Pancreas (tissue), 10 donors: ENCODE data around the gene CDC16. TPM values are rescaled to one million over a fixed set of nuclear protein-coding genes. Genes with fewer than 3 reads are reported as not detected.

Experiments used
- ATAC-seq, 4 donors: fragments of 200-7000 bp; cut with Tn5 transposase; one replicate each; pipeline versions ENCODE4 v1.8.0 to v1.9.1; 2020; ENCODE audit warnings: mild to moderate bottlenecking in 4 of 4, moderate library complexity in 4 of 4
- DNase-seq, 6 donors: peaks; one replicate each; pipeline ENCODE4 v3.0.0-alpha.2; 2020
- FAIRE-seq: peaks from 2 replicates; lab custom pipeline; 2012; peaks lifted over from hg19 to GRCh38; lab: Jason Lieb, UNC
- H3K27ac ChIP-seq, 4 donors: fragments of 200-600 bp; sonication (generic); 1 replicate in 3 of 4; 2 replicates in 1 of 4; pipeline versions ENCODE4 v1.5.0 to v1.8.0; 2020
- H3K27me3 ChIP-seq, 4 donors: fragments of 200-600 bp; one replicate each; pipeline ENCODE4 v1.8.0; 2021
- H3K36me3 ChIP-seq, 3 donors: fragments of 200-600 bp; sonication (generic) in 1 of 3; one replicate each; pipeline versions ENCODE4 v1.5.0 to v1.8.0; 2020 to 2021
- H3K4me1 ChIP-seq, 3 donors: fragments of 200-600 bp; one replicate each; pipeline ENCODE4 v1.8.0; 2021
- H3K4me3 ChIP-seq, 4 donors: fragments of 200-600 bp; sonication (generic) in 2 of 4; one replicate each; pipeline versions ENCODE4 v1.5.0 to v1.8.0; 2020 to 2021
- H3K9me3 ChIP-seq, 4 donors: fragments of 200-600 bp; one replicate each; pipeline ENCODE4 v1.8.0; 2021
- CTCF ChIP-seq, 4 donors: fragments of 200-600 bp; sonication (generic) in 3 of 4; IDR thresholded peaks; one replicate each; pipeline versions ENCODE4 v1.5.0 to v1.8.0; 2021; ENCODE audit warnings: antibody characterized with exemption in 4 of 4
- WGBS, 2 donors: extraction: QIAGEN DNeasy Blood & Tissue Kit; methylation state at CpG; one replicate each; pipeline ENCODE4 v1.1.7; 2013; 5-methylcytosine and 5-hydroxymethylcytosine counted together
- intact Hi-C, 3 donors: fragments of 100-400 bp; cut with DNase I; formaldehyde crosslinking; loops; one replicate each; pipeline versions ENCODE4 v1.11.1 to v1.14.2; 2022
- polyA plus RNA-seq, 2 donors: library from polyadenylated mRNA; stranded (reverse); fragments of 200-250 nt; gene quantifications; one replicate each; pipeline ENCODE4 v1.2.3, GENCODE V29; 2013
- total RNA-seq, 6 donors: library from RNA; stranded (reverse); fragmentation: NEBNext Ultra II Directional in 4 of 6; extraction: Animal tissue kit (Norgen Biotek cat#: 25700) in 4 of 6; gene quantifications; one replicate each; pipeline versions ENCODE4 v1.2.1 to v1.2.4, GENCODE V29; 2021 to 2023
- donor health status: healthy with polysubstance abuse.
- donor health status: DM: no; HTN: no; CAD: no; lungs with moderate emphysema.
- donor health status: DM: no; HTN: no; CAD: no.
- donor health status: control.
- donor health status: control.
- donor health status: Bipolar disorder and iron deficiency.
- donor health status: DM: yes; HTN: yes; CAD: no.
- donor health status: DM: no; HTN: no; CAD: no.
- donor health status: DM: no; HTN: no; CAD: no.
- donor health status: DM: yes; HTN: yes; CAD: no.

CDC16 gene
- total and polyA plus RNA-seq, 8 donors, result 28.7 to 71.1 (median 31.9) TPM

GRCh38 chr13:114258589-114258988 lies 23.9 kb downstream of the CDC16 start:
- no peaks in the 10 kb centered on the region for H3K27me3 ChIP-seq
- DNase-seq, result peak in 1 of 6 donors; percentile 23
- H3K9me3 ChIP-seq, result no peaks in the 10 kb centered on the region
- peak; percentile 59 to 75 (median 66) for ATAC-seq
- peaks cover 16 to 22% (median 18%) of the 10 kb centered on the region in 3 donors for H3K4me1 ChIP-seq
- H3K36me3 ChIP-seq, result peaks cover 0 to 61% (median 6%) of the 10 kb centered on the region in 3 donors
- no peak overlapping the region for H3K4me3 ChIP-seq
- no peak for FAIRE-seq
- intact Hi-C loops, result no loop called here
- TF ChIP-seq CTCF (IDR thresholded peaks at IDR 0.05), result no peak
- WGBS, 2 donors, result 36 to 39% methylated on average over 8 of the region's 8 CpGs
- H3K27ac ChIP-seq, result peak overlapping the region in 3 of 4 donors; percentile 19 to 38 (median 24)

GRCh38 chr13:114259374-114259773 lies 24.7 kb downstream of the CDC16 start:
- intact Hi-C loops, result no loop called here
- peaks cover 0 to 67% (median 6%) of the 10 kb centered on the region in 3 donors for H3K36me3 ChIP-seq
- 34 to 35% methylated on average over 7 of the region's 7 CpGs for WGBS, 2 donors
- no peak for TF ChIP-seq CTCF (IDR thresholded peaks at IDR 0.05)
- H3K4me3 ChIP-seq, result no peak overlapping the region
- FAIRE-seq (no peak), ATAC-seq (peak; percentile 51 to 67 (median 54)), DNase-seq (no peak)
- H3K4me1 ChIP-seq, result peaks cover 16 to 22% (median 18%) of the 10 kb centered on the region in 3 donors
- no peaks in the 10 kb centered on the region for H3K27me3 ChIP-seq
- H3K27ac ChIP-seq, result peak overlapping the region in 3 of 4 donors; percentile 24 to 38 (median 30)
- no peaks in the 10 kb centered on the region for H3K9me3 ChIP-seq

- peaks cover 16 to 22% (median 18%) of the 10 kb centered on the region in 3 donors for H3K4me1 ChIP-seq
- H3K4me3 ChIP-seq, result no peak overlapping the region
- peaks cover 0 to 67% (median 2%) of the 10 kb centered on the region in 3 donors for H3K36me3 ChIP-seq
- peak overlapping the region in 3 of 4 donors; percentile 24 to 38 (median 30) for H3K27ac ChIP-seq
- 38% methylated on average over 4 of the region's 4 CpGs for WGBS, 2 donors
- ATAC-seq (peak; percentile 63 to 78 (median 74)), FAIRE-seq (no peak), DNase-seq (peak in 2 of 6 donors; percentile 36 to 46)
- H3K27me3 ChIP-seq, result no peaks in the 10 kb centered on the region
- TF ChIP-seq CTCF (IDR thresholded peaks at IDR 0.05), result no peak
- H3K9me3 ChIP-seq, result no peaks in the 10 kb centered on the region
- intact Hi-C loops, result no loop called here
These were observed 25.3 kb downstream of the CDC16 start for GRCh38 chr13:114259974-114260373.

- peaks cover 0 to 68% (median 2%) of the 10 kb centered on the region in 3 donors for H3K36me3 ChIP-seq
- ATAC-seq (no peak), FAIRE-seq (no peak), DNase-seq (no peak)
- 91 to 92% methylated on average over 3 of the region's 3 CpGs for WGBS, 2 donors
- peaks cover 16 to 22% (median 18%) of the 10 kb centered on the region in 3 donors for H3K4me1 ChIP-seq
- H3K4me3 ChIP-seq, result no peak overlapping the region
- no peaks in the 10 kb centered on the region for H3K9me3 ChIP-seq
- intact Hi-C loops, result no loop called here
- no peak for TF ChIP-seq CTCF (IDR thresholded peaks at IDR 0.05)
- no peak overlapping the region for H3K27ac ChIP-seq
- no peaks in the 10 kb centered on the region for H3K27me3 ChIP-seq
These were observed 26.1 kb downstream of the CDC16 start for GRCh38 chr13:114260814-114261213.

GRCh38 chr13:114261328-114261965 lies 26.8 kb downstream of the CDC16 start:
- FAIRE-seq, result no peak
- DNase-seq, result peak in 1 of 6 donors; percentile 25
- peaks cover 0 to 71% (median 0%) of the 10 kb centered on the region in 3 donors for H3K36me3 ChIP-seq
- H3K9me3 ChIP-seq, result no peaks in the 10 kb centered on the region
- no peak overlapping the region for H3K4me3 ChIP-seq
- ATAC-seq, result peak; percentile 28 to 64 (median 56)
- 25 to 36% methylated on average over 3 of the region's 3 CpGs for WGBS, 2 donors
- no peak overlapping the region for H3K27ac ChIP-seq
- intact Hi-C loops, result no loop called here
- no peaks in the 10 kb centered on the region for H3K27me3 ChIP-seq
- H3K4me1 ChIP-seq, result peaks cover 16 to 22% (median 18%) of the 10 kb centered on the region in 3 donors
- TF ChIP-seq CTCF (IDR thresholded peaks at IDR 0.05), result no peak
